ENCODE data around the gene CYB561D2. TPM values are rescaled to one million over a fixed set of nuclear protein-coding genes. Genes with fewer than 3 reads are reported as not detected.

The CYB561D2 gene
- total and polyA plus RNA-seq, 5 donors = 8.5 to 11.1 (median 10.8) TPM

- Histone ChIP-seq H3K27me3 (ENCODE audit: control insufficient read depth, insufficient read depth) (no peaks in the 10 kb centered on the region), H3K27ac (ENCODE audit: low read length) (peak overlapping the region; percentile 63), H3K4me3 (ENCODE audit: low read length) (no peak overlapping the region), H3K4me1 (ENCODE audit: control insufficient read depth, insufficient read depth, low read length) (no peaks in the 10 kb centered on the region), H3K9me3 (ENCODE audit: control insufficient read depth, low read length) (no peaks in the 10 kb centered on the region)
- DNase-seq (peak in 1 of 3 donors; percentile 28), ATAC-seq (no peak)
- 42% methylated on average over 5 of the region's 5 CpGs for WGBS
- intact Hi-C loops (cut with DNase I) = no loop called here
These were observed 16.2 kb upstream of the CYB561D2 start for GRCh38 chr3:50334339-50335075.

DNA sequence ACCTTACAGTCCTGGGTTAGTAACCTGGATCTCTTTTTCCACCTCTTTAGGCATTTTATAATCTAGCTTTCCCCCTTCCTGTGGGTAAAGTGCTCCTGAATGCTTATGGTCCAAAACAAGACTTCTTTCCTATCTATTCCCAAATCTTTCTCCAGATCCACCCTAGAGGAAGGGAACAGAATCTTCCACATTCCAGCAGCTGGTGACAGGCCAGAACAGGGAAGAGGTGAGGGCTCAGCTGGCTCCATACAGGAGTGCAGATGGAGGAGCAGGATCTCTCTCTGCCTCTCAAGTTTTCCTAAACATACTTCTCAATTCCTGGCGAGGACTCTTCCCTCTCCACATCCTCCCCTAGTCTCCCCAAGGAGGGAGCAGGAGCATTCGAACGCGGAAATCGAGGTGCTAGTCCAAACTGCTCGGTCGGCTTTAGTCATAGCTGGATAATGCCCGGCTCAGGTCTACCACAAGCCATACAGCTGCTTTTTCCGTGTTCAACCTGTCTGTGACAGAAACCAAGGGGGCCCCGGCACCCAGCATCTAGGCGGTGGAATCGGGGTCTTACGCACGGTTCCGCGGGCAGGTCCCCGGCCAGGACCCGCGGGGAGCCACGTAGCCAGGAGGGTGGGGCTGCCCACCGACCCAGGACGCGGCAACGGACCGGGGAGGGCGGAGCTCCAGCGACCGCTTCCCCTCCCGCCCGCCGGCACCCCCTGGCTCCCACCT, 14.0 kb upstream of the CYB561D2 start:
- no peak for ATAC-seq
- under 1% methylated on average over 31 of the region's 31 CpGs for WGBS

GRCh38 chr3:50337175-50337861, 13.3 kb upstream of the CYB561D2 start:
- WGBS = under 1% methylated on average over 79 of the region's 79 CpGs
- Histone ChIP-seq H3K4me1 (ENCODE audit: control insufficient read depth, insufficient read depth, low read length) (no peaks in the 10 kb centered on the region), H3K9me3 (ENCODE audit: control insufficient read depth, low read length) (no peaks in the 10 kb centered on the region), H3K27ac (ENCODE audit: low read length) (peak overlapping the region; percentile 96), H3K4me3 (ENCODE audit: low read length) (peak overlapping the region; percentile 74), H3K27me3 (ENCODE audit: control insufficient read depth, insufficient read depth) (no peaks in the 10 kb centered on the region)
- intact Hi-C loops (cut with DNase I) = no loop called here
- peak; percentile 82 to 91 for ATAC-seq
- peak; percentile 100 for DNase-seq

More for the DNA sequence above, 14.0 kb upstream of the CYB561D2 start:
- no peaks in the 10 kb centered on the region for H3K9me3 ChIP-seq (ENCODE audit: control insufficient read depth, low read length)
- no peaks in the 10 kb centered on the region for H3K27me3 ChIP-seq (ENCODE audit: control insufficient read depth, insufficient read depth)
- H3K4me1 ChIP-seq (ENCODE audit: control insufficient read depth, insufficient read depth, low read length) = no peaks in the 10 kb centered on the region
- no peak for DNase-seq
- peak overlapping the region; percentile 77 for H3K27ac ChIP-seq (ENCODE audit: low read length)
- H3K4me3 ChIP-seq (ENCODE audit: low read length) = peak overlapping the region; percentile 74
- intact Hi-C loops (cut with DNase I) = no loop called here

DNA sequence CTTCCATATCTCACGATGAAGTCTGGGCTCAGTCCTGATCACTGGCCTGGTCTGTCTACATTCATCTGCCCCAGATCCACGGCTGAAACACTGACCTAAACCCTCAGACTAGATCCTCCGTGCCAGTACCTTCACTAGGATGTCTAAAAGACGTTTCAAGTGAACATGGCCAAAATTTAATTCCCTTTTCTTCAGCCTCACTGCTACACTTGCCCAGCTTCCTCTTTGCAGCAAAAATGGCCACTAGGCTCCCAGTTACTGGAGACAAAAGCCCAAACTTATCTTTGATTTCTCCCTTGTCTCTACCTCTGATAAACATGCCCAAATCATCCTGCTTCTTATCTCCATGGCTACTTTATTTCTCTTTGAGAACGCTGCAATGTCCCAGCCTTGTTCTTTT, 11.7 kb upstream of the CYB561D2 start:
- Histone ChIP-seq H3K27me3 (ENCODE audit: control insufficient read depth, insufficient read depth) (no peaks in the 10 kb centered on the region), H3K9me3 (ENCODE audit: control insufficient read depth, low read length) (no peaks in the 10 kb centered on the region), H3K4me1 (ENCODE audit: control insufficient read depth, insufficient read depth, low read length) (no peaks in the 10 kb centered on the region), H3K27ac (ENCODE audit: low read length) (peak overlapping the region; percentile 60), H3K4me3 (ENCODE audit: low read length) (no peak overlapping the region)
- DNase-seq = no peak
- intact Hi-C loops (cut with DNase I) = no loop called here
- ATAC-seq = no peak
- 59% methylated on average over 5 of the region's 5 CpGs for WGBS

DNA sequence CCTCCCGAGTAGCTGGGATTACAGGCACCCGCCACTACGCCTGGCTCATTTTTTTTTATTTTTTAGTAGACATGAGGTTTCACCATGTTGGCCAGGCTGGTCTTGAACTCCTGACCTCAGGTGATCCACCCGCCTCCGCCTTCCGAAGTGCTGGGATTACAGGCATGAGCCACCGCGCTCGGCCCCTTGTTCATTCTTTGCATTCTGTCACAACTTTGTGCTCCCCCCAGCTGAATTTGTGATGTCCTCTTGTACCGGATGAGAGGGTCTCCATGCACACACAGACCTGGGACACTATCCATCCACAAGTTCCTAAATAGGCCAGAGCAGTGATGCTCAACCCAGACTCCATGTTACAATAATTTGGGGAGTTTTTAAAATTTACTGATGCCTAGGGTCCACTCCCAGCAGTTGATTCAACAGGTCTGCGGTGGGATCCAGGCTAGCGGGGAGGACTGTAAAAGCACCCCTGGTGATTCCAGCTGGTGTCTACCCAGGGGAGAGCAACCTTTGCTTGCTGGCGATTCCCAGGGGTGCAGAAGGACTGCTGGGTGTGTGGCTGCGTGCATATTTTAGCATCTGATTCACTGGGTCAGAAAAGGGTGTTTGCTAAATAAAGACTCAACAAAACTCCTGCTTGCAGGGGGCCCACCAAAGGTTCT, 11.0 kb upstream of the CYB561D2 start:
- peak in 1 of 3 donors; percentile 65 for DNase-seq
- Histone ChIP-seq H3K4me3 (ENCODE audit: low read length) (peak overlapping the region; percentile 12), H3K9me3 (ENCODE audit: control insufficient read depth, low read length) (no peaks in the 10 kb centered on the region), H3K27ac (ENCODE audit: low read length) (peak overlapping the region; percentile 2), H3K27me3 (ENCODE audit: control insufficient read depth, insufficient read depth) (no peaks in the 10 kb centered on the region), H3K4me1 (ENCODE audit: control insufficient read depth, insufficient read depth, low read length) (no peaks in the 10 kb centered on the region)
- ATAC-seq = no peak
- WGBS = 76% methylated on average over 14 of the region's 14 CpGs
- intact Hi-C loops (cut with DNase I) = no loop called here

GRCh38 chr3:50340147-50340447, 10.6 kb upstream of the CYB561D2 start:
- Histone ChIP-seq H3K27ac (ENCODE audit: low read length) (peak overlapping the region; percentile 53), H3K4me1 (ENCODE audit: control insufficient read depth, insufficient read depth, low read length) (no peaks in the 10 kb centered on the region), H3K4me3 (ENCODE audit: low read length) (peak overlapping the region; percentile 12), H3K27me3 (ENCODE audit: control insufficient read depth, insufficient read depth) (no peaks in the 10 kb centered on the region), H3K9me3 (ENCODE audit: control insufficient read depth, low read length) (no peaks in the 10 kb centered on the region)
- DNase-seq (no peak), ATAC-seq (no peak)
- 20% methylated on average over 9 of the region's 9 CpGs for WGBS
- intact Hi-C loops (cut with DNase I) = no loop called here

DNA sequence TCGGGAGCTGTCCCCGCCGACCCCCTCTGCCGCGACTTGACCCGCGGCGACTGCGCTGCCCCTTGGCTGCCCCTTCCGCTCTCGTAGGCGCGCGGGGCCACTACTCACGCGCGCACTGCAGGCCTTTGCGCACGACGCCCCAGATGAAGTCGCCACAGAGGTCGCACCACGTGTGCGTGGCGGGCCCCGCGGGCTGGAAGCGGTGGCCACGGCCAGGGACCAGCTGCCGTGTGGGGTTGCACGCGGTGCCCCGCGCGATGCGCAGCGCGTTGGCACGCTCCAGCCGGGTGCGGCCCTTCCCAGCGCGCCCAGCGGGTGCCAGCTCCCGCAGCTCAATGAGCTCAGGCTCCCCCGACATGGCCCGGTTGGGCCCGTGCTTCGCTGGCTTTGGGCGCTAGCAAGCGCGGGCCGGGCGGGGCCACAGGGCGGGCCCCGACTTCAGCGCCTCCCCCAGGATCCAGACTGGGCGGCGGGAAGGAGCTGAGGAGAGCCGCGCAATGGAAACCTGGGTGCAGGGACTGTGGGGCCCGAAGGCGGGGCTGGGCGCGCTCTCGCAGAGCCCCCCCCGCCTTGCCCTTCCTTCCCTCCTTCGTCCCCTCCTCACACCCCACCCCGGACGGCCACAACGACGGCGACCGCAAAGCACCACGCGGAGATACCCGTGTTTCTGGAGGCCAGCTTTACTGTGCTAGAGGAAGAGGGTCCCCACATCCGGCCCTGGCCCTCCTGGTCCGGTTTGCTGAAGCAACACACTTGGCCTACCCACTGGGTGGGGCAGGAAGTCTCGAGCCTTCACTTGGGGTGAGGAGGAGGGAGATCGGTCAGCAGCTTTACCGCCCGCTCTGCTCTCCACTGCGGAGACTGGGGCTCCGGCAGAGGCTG, 10.0 kb upstream of the CYB561D2 start, which contains the start of gene RASSF1:
RASSF1 (minus strand) TSS at position 389 of the 882 bp plus-strand sequence; CDS start at position 358, 31 bp downstream.
- H3K27me3 ChIP-seq (ENCODE audit: control insufficient read depth, insufficient read depth) = no peaks in the 10 kb centered on the region
- WGBS = 7% methylated on average over 85 of the region's 85 CpGs
- intact Hi-C loops (cut with DNase I) = no loop called here
- H3K4me3 ChIP-seq (ENCODE audit: low read length) = peak within 1 kb of the TSS; percentile 12
- ATAC-seq (peak; percentile 56 to 62), DNase-seq (peak; percentile 89 to 95 (median 95))
- no peaks in the 10 kb centered on the region for H3K4me1 ChIP-seq (ENCODE audit: control insufficient read depth, insufficient read depth, low read length)
- no peaks in the 10 kb centered on the region for H3K9me3 ChIP-seq (ENCODE audit: control insufficient read depth, low read length)
- peak within 1 kb of the TSS; percentile 53 for H3K27ac ChIP-seq (ENCODE audit: low read length)

DNA sequence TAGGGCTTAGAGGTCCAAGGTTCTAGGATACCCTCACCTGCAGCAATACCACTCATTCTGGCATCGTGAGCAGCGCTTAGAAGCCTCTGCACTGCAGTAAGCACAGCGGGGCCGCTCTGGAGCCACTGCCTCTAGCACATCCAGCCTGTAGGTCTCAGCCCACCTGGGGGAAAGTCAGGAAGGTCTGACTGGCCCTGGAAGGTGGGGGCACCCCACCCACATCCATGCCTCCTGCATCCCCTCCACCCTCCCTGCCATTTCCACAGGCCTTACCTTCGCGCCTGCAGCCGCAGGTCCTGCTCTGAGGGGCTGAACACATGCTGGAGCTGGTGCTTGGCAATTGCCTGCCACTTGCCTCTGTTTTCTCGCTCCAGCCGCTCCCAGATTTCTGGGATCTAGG, 9.1 kb upstream of the CYB561D2 start:
- Histone ChIP-seq H3K27ac (ENCODE audit: low read length) (peak overlapping the region; percentile 1), H3K4me3 (ENCODE audit: low read length) (peak overlapping the region; percentile 12), H3K9me3 (ENCODE audit: control insufficient read depth, low read length) (no peaks in the 10 kb centered on the region), H3K4me1 (ENCODE audit: control insufficient read depth, insufficient read depth, low read length) (no peaks in the 10 kb centered on the region), H3K27me3 (ENCODE audit: control insufficient read depth, insufficient read depth) (no peaks in the 10 kb centered on the region)
- DNase-seq (peak in 2 of 3 donors; percentile 63 to 73), ATAC-seq (no peak)
- intact Hi-C loops (cut with DNase I) = no loop called here
- WGBS = 86% methylated on average over 9 of the region's 9 CpGs

DNA sequence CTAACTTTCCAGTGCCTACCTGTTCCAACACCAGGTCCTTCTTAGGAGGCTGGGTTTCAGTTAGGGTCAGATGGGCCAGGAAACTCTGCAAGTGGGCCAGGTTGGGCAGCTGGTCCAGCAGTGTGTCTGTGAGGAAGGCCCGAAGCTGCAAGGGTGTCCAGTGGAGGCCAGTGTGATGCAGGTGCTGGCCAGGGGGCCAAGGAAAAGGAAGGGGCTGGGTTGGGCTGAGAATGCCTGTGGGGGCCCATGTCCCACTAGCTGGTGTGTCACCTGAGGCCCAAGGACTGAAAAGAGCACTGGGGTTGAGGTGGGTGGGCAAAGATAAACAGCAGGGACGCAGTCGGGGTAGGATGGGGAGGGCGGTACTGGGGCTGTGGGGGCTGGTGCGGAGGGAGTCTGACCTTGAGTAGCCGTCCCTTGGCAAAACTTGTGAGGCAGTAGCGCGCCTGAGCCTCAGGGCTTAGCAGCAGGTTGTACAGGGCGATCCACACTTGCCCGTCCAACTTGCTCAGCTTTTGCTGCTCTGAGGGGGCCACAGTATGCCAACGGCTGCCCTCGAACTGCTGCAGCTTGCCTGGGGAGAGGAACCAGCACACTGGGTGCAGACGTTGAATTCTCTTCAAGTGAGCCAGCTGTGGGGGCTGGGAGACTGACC, 8.5 kb upstream of the CYB561D2 start:
- Histone ChIP-seq H3K4me1 (ENCODE audit: control insufficient read depth, insufficient read depth, low read length) (no peaks in the 10 kb centered on the region), H3K27me3 (ENCODE audit: control insufficient read depth, insufficient read depth) (no peaks in the 10 kb centered on the region), H3K4me3 (ENCODE audit: low read length) (no peak overlapping the region), H3K9me3 (ENCODE audit: control insufficient read depth, low read length) (no peaks in the 10 kb centered on the region), H3K27ac (ENCODE audit: low read length) (no peak overlapping the region)
- 91% methylated on average over 13 of the region's 13 CpGs for WGBS
- DNase-seq (peak in 2 of 3 donors; percentile 37 to 62), ATAC-seq (no peak)
- intact Hi-C loops (cut with DNase I) = no loop called here
